Endothelial cell of umbilical vein (primary cell): ENCODE data around the gene RPH3AL.

Source experiments
- EZH2 ChIP-seq: IDR thresholded peaks from 2 replicates; pipeline ENCODE4 v1.6.1; 2012; ENCODE audit warnings: borderline replicate concordance, low read depth, mild to moderate bottlenecking, moderate library complexity, low read length, inconsistent platforms; ENCODE audit not compliant: severe bottlenecking
- MAX ChIP-seq: IDR thresholded peaks from 2 replicates; pipeline ENCODE4 v1.6.1; 2011; ENCODE audit not compliant: insufficient read depth, insufficient read length
- POLR2AphosphoS5 ChIP-seq: IDR thresholded peaks from 2 replicates; pipeline ENCODE4 v1.6.1; 2012; ENCODE audit warnings: low read depth, mild to moderate bottlenecking, control low read depth, low read length, moderate library complexity; ENCODE audit not compliant: insufficient read depth

GRCh38 chr17:391850-392249 lies 39.2 kb upstream of the RPH3AL start:
- TF ChIP-seq POLR2AphosphoS5 (no peak), EZH2 (no peak), MAX (no peak)
